HepG2 (cell line): ENCODE measurements around the gene CYP2U1. TPM values are rescaled to one million over a fixed set of nuclear protein-coding genes. Genes with fewer than 3 reads are reported as not detected.

Source experiments
- ATAC-seq: fragments of 200-7000 bp; cut with Tn5 transposase; 3 replicates; pipeline ENCODE4 v1.9.1; 2020; ENCODE audit warnings: mild to moderate bottlenecking, moderate library complexity
- BruUV-seq: library from RNA; stranded (reverse); fragments of 400-500 nt; replicated peaks from 2 replicates; lab custom pipeline; 2021; lab: Mats Ljungman, UMichigan
- CTCF ChIA-PET: fragments of 300-600 bp; formaldehyde crosslinking; extraction: SDS; loops from one replicate; lab custom pipeline; 2021; ENCODE audit warnings: low total read pairs, inconsistent platforms, low intra/inter-chr PET ratio; lab: Yijun Ruan, JAX
- POLR2A ChIA-PET: fragments of 350-600 bp; sonication (Branson Sonifier 250); formaldehyde crosslinking; loops from one replicate; lab custom pipeline; 2020; ENCODE audit warnings: antibody characterized with exemption, inconsistent platforms; lab: Yijun Ruan, JAX
- DNase-seq: peaks from one replicate; pipeline ENCODE4 v3.0.0-alpha.2; 2015; ENCODE audit warnings: low spot score
- FAIRE-seq: peaks from 3 replicates; lab custom pipeline; 2011; peaks lifted over from hg19 to GRCh38; lab: Jason Lieb, UNC
- H2AFZ ChIP-seq: one replicate; pipeline ENCODE4 v1.6.1; 2011; ENCODE audit warnings: low read length, inconsistent platforms
- H3K27ac ChIP-seq: fragments of 300-600 bp; 3 replicates; pipeline ENCODE4 v1.8.0; 2011; ENCODE audit warnings: mixed run types, mild to moderate bottlenecking, mixed read lengths, low read length, inconsistent platforms; ENCODE audit not compliant: insufficient read depth; ENCODE audit errors: extremely low read length
- H3K27me3 ChIP-seq, 2 experiments: fragments of 200-600 bp in 1 of 2; 2 replicates in 1 of 2; 3 replicates in 1 of 2; pipeline versions ENCODE4 v1.6.0 to v1.8.0; 2011; ENCODE audit warnings: low read length in 2 of 2, mild to moderate bottlenecking in 2 of 2, moderate library complexity in 2 of 2, inconsistent platforms in 1 of 2; ENCODE audit not compliant: insufficient read depth in 2 of 2, control insufficient read depth in 1 of 2
- H3K36me3 ChIP-seq, 2 experiments: fragments of 200-600 bp in 1 of 2; replicated peaks in 1 of 2; 2 replicates in 1 of 2; 3 replicates in 1 of 2; pipeline versions ENCODE4 v1.5.1 to v1.8.0; 2011; ENCODE audit warnings: low read length in 2 of 2, inconsistent platforms in 1 of 2; ENCODE audit not compliant: insufficient read depth in 2 of 2, control insufficient read depth in 1 of 2
- H3K4me1 ChIP-seq: 2 replicates; pipeline ENCODE4 v1.5.1; 2012; ENCODE audit warnings: low read length, inconsistent platforms; ENCODE audit not compliant: insufficient read depth
- H3K4me2 ChIP-seq: 2 replicates; pipeline ENCODE4 v1.6.0; 2011; ENCODE audit warnings: low read depth, low read length, inconsistent platforms
- H3K4me3 ChIP-seq, 3 experiments: fragments of 200-600 bp in 1 of 3; sonication (generic), shearing (Covaris generic) in 1 of 3; replicated peaks in 1 of 3; 2 replicates each; pipeline ENCODE4 v1.5.1; 2011 to 2016; ENCODE audit warnings: low read length in 3 of 3, inconsistent platforms in 2 of 3, low read depth in 2 of 3, mild to moderate bottlenecking in 2 of 3, control low read depth in 1 of 3, mixed read lengths in 1 of 3; ENCODE audit not compliant: insufficient read depth in 1 of 3
- H3K79me2 ChIP-seq: one replicate; pipeline ENCODE4 v1.6.1; 2011; ENCODE audit warnings: low read length, inconsistent platforms; ENCODE audit not compliant: insufficient read depth
- H3K9ac ChIP-seq: 2 replicates; pipeline ENCODE4 v1.6.0; 2011; ENCODE audit warnings: mild to moderate bottlenecking, low read depth, low read length, inconsistent platforms; ENCODE audit not compliant: insufficient read depth
- H3K9me3 ChIP-seq: 2 replicates; pipeline ENCODE4 v1.5.1; 2012; ENCODE audit warnings: mild to moderate bottlenecking, low read length
- H4K20me1 ChIP-seq: 2 replicates; pipeline ENCODE4 v1.6.0; 2011; ENCODE audit warnings: inconsistent platforms, mild to moderate bottlenecking, low read length, moderate library complexity; ENCODE audit not compliant: insufficient read depth
- BHLHE40 ChIP-seq: IDR thresholded peaks from 2 replicates; pipeline ENCODE4 v1.6.1; 2011; ENCODE audit warnings: low read length, improper control_type of control experiment
- FOXK2 ChIP-seq: fragments of 450-650 bp; IDR thresholded peaks from 2 replicates; pipeline ENCODE4 v1.6.1; 2016
- HIVEP1 ChIP-seq: sonication (generic); formaldehyde crosslinking; IDR thresholded peaks from 2 replicates; pipeline ENCODE4 v1.4.0; 2020; ENCODE audit warnings: mild to moderate bottlenecking, missing genetic modification reagents
- KDM6A ChIP-seq: IDR thresholded peaks from 2 replicates; pipeline ENCODE4 v1.6.1; 2016; ENCODE audit warnings: low read depth
- MLLT10 ChIP-seq: sonication (generic); formaldehyde crosslinking; IDR thresholded peaks from 2 replicates; pipeline ENCODE4 v1.4.0; 2020; ENCODE audit warnings: missing genetic modification reagents
- MTF2 ChIP-seq: sonication (generic); formaldehyde crosslinking; IDR thresholded peaks from 2 replicates; pipeline ENCODE4 v1.5.0; 2020; ENCODE audit warnings: missing genetic modification reagents, borderline replicate concordance
- MXI1 ChIP-seq: IDR thresholded peaks from 3 replicates; pipeline ENCODE4 v1.6.1; 2012; ENCODE audit warnings: low read depth, low read length, inconsistent platforms, borderline replicate concordance
- ZFAT ChIP-seq: sonication (generic); formaldehyde crosslinking; conservative IDR thresholded peaks from 2 replicates; pipeline ENCODE4 v1.8.1; 2023; ENCODE audit warnings: missing genetic modification reagents, inconsistent platforms
- ZNF326 ChIP-seq: sonication (generic); formaldehyde crosslinking; IDR thresholded peaks from 2 replicates; pipeline ENCODE4 v1.4.0; 2020; ENCODE audit warnings: missing genetic modification reagents, borderline replicate concordance
- ZNF572 ChIP-seq: sonication (generic); formaldehyde crosslinking; IDR thresholded peaks from 2 replicates; pipeline ENCODE4 v1.5.1; 2020; ENCODE audit warnings: mild to moderate bottlenecking, missing genetic modification reagents
- ZNF616 ChIP-seq: sonication (generic); formaldehyde crosslinking; IDR thresholded peaks from 2 replicates; pipeline ENCODE4 v1.5.0; 2020; ENCODE audit warnings: low read depth, mild to moderate bottlenecking, missing genetic modification reagents
- ZNF703 ChIP-seq: sonication (generic); formaldehyde crosslinking; IDR thresholded peaks from 2 replicates; pipeline ENCODE4 v1.5.1; 2020; ENCODE audit warnings: missing genetic modification reagents, mild to moderate bottlenecking, moderate library complexity, borderline replicate concordance
- WGBS: methylation state at CpG from one replicate; pipeline ENCODE4 v1.1.6; 2017; ENCODE audit warnings: low lambda C conversion rate; 5-methylcytosine and 5-hydroxymethylcytosine counted together
- in situ Hi-C: cut with HindIII; loops from 2 replicates; pipeline ENCODE4 v1.10.0; 2017; ENCODE audit warnings: low pct_unique_long_range_greater_than_20kb; ENCODE audit not compliant: extremely low pct_ligation_motif_present
- intact Hi-C: fragments of 100-400 bp; cut with micrococcal nuclease; formaldehyde crosslinking; loops from one replicate; pipeline ENCODE4 v1.10.0; 2022; ENCODE audit not compliant: unreplicated experiment
- polyA plus RNA-seq, 8 experiments: library from polyadenylated mRNA; depleted of rRNA in 3 of 8; stranded (reverse) in 7 of 8; unstranded in 1 of 8; fragments of >200 nt; fragmentation: Illumina TruSeq in 4 of 8; extraction: Trizol in 4 of 8; gene quantifications; 2 replicates each; pipeline versions ENCODE4 v1.2.1 to v1.2.3, GENCODE V29; 2011 to 2016; ENCODE audit warnings: low read depth in 4 of 8, missing spikeins in 1 of 8, mixed read lengths in 1 of 8; ENCODE audit not compliant: insufficient read depth in 1 of 8
- total RNA-seq, 5 experiments: library from RNA; depleted of rRNA; stranded (reverse); fragments of >200 nt; fragmentation: Illumina TruSeq; extraction: Trizol; gene quantifications; 2 replicates each; pipeline ENCODE4 v1.2.3, GENCODE V29; 2016; ENCODE audit warnings: low read depth in 1 of 5
- TF ChIP-seq, protein P1 (sequence below): sonication (generic); formaldehyde crosslinking; IDR thresholded peaks from 2 replicates; pipeline ENCODE4 v1.5.0; 2020; ENCODE audit warnings: missing genetic modification reagents, mild to moderate bottlenecking, borderline replicate concordance
- TF ChIP-seq, protein P2 (sequence below): IDR thresholded peaks from 2 replicates; pipeline ENCODE4 v1.6.1; 2016; ENCODE audit warnings: mild to moderate bottlenecking
- TF ChIP-seq, protein P3 (sequence below): sonication (generic); formaldehyde crosslinking; IDR thresholded peaks from 2 replicates; pipeline ENCODE4 v1.5.0; 2020; ENCODE audit warnings: missing genetic modification reagents
- TF ChIP-seq, protein P4 (sequence below): sonication (generic); formaldehyde crosslinking; IDR thresholded peaks from 2 replicates; pipeline ENCODE4 v1.4.0; 2020; ENCODE audit warnings: missing genetic modification reagents, borderline replicate concordance
- TF ChIP-seq, protein P5 (sequence below): sonication (generic); formaldehyde crosslinking; conservative IDR thresholded peaks from 2 replicates; pipeline ENCODE4 v1.8.1; 2023; ENCODE audit warnings: missing genetic modification reagents

The CYP2U1 gene
- total and polyA plus RNA-seq, 2 of the 13 experiments (the other 11 are each of a cell fraction or from before 2014, with no cell fraction given) = 1.4 to 3.4 TPM

DNA sequence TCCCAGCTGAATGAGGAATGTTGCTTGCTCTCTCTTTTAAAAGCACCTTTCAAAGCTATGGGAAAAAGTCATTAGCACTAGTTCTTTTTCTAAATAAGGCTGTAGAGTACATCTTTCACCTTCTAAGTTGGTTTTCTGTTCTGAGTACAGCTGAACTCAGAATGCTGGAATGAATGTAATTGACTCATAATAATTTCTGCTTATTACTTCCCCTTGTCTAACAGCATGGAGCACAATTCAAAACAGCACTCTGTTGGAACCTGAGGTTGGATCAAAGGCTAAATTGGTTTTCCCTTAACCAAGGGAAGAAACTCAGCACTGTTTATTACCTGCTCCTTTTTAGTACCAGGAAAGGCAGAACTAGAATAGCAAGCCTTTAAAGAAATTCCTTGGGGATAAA lies 33.5 kb upstream of the CYP2U1 start (continued):
- TF ChIP-seq, protein P1, sequence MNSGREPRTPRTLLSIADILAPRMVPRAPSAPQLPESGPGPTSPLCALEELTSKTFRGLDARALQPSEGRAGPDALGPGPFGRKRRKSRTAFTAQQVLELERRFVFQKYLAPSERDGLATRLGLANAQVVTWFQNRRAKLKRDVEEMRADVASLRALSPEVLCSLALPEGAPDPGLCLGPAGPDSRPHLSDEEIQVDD = no peak
- TF ChIP-seq MLLT10 (no peak), HIVEP1 (CRISPR knock-in tag) (no peak)

DNA sequence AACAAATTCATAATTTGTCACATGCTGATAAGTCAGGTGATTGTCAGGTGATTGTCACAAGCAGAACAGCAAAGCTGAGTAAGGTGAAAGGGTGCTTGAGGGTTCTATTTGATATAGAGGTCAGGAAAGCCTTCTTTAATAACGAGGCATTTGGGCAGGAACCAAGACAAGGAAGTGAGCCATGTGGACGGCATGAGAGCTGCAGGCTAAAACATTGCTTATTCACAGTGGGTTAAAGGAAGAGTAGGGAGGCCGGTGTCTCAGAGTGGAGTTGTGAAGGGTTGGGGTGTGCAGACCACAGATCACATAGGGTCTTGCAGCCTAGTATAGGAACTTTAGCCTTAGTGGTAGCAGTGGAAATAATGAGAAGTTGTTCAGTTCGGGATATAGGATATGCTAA lies 31.3 kb upstream of the CYP2U1 start:
- FAIRE-seq (no peak), ATAC-seq (no peak), DNase-seq (no peak)
- no TSS peak for BruUV-seq
- H3K79me2 ChIP-seq = no peaks in the 10 kb centered on the region
- H3K4me1 ChIP-seq = peaks cover 10% of the 10 kb centered on the region
- no peak overlapping the region for H3K9ac ChIP-seq
- no peaks in the 10 kb centered on the region for H3K27me3 ChIP-seq
- intact Hi-C loops (no loop called here), in situ Hi-C loops (no loop called here)
- 85% methylated on average over 4 of the region's 4 CpGs for WGBS
- H3K4me3 ChIP-seq = no peak overlapping the region
- H4K20me1 ChIP-seq = no peaks in the 10 kb centered on the region
- H3K27ac ChIP-seq = no peak overlapping the region
- no peaks in the 10 kb centered on the region for H3K36me3 ChIP-seq
- ChIA-PET POLR2A (no interaction called here), CTCF (no interaction called here)
- H2AFZ ChIP-seq = no peak overlapping the region
- H3K4me2 ChIP-seq = no peak overlapping the region
- H3K9me3 ChIP-seq = no peaks in the 10 kb centered on the region
- no peak for TF ChIP-seq ZNF703 (CRISPR knock-in tag)
- TF ChIP-seq, protein P2, sequence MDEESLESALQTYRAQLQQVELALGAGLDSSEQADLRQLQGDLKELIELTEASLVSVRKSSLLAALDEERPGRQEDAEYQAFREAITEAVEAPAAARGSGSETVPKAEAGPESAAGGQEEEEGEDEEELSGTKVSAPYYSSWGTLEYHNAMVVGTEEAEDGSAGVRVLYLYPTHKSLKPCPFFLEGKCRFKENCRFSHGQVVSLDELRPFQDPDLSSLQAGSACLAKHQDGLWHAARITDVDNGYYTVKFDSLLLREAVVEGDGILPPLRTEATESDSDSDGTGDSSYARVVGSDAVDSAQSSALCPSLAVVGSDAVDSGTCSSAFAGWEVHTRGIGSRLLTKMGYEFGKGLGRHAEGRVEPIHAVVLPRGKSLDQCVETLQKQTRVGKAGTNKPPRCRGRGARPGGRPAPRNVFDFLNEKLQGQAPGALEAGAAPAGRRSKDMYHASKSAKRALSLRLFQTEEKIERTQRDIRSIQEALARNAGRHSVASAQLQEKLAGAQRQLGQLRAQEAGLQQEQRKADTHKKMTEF (CRISPR knock-in tag) = no peak
- TF ChIP-seq BHLHE40 = no peak
- no peak for TF ChIP-seq ZNF572
- TF ChIP-seq, protein P3, sequence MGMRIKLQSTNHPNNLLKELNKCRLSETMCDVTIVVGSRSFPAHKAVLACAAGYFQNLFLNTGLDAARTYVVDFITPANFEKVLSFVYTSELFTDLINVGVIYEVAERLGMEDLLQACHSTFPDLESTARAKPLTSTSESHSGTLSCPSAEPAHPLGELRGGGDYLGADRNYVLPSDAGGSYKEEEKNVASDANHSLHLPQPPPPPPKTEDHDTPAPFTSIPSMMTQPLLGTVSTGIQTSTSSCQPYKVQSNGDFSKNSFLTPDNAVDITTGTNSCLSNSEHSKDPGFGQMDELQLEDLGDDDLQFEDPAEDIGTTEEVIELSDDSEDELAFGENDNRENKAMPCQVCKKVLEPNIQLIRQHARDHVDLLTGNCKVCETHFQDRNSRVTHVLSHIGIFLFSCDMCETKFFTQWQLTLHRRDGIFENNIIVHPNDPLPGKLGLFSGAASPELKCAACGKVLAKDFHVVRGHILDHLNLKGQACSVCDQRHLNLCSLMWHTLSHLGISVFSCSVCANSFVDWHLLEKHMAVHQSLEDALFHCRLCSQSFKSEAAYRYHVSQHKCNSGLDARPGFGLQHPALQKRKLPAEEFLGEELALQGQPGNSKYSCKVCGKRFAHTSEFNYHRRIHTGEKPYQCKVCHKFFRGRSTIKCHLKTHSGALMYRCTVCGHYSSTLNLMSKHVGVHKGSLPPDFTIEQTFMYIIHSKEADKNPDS (CRISPR knock-in tag) = no peak
- no peak for TF ChIP-seq KDM6A (CRISPR knock-in tag)
- TF ChIP-seq MXI1 = no peak
- TF ChIP-seq ZNF616 (CRISPR knock-in tag) = no peak
- TF ChIP-seq MTF2 (CRISPR knock-in tag) = no peak
- TF ChIP-seq, protein P4, sequence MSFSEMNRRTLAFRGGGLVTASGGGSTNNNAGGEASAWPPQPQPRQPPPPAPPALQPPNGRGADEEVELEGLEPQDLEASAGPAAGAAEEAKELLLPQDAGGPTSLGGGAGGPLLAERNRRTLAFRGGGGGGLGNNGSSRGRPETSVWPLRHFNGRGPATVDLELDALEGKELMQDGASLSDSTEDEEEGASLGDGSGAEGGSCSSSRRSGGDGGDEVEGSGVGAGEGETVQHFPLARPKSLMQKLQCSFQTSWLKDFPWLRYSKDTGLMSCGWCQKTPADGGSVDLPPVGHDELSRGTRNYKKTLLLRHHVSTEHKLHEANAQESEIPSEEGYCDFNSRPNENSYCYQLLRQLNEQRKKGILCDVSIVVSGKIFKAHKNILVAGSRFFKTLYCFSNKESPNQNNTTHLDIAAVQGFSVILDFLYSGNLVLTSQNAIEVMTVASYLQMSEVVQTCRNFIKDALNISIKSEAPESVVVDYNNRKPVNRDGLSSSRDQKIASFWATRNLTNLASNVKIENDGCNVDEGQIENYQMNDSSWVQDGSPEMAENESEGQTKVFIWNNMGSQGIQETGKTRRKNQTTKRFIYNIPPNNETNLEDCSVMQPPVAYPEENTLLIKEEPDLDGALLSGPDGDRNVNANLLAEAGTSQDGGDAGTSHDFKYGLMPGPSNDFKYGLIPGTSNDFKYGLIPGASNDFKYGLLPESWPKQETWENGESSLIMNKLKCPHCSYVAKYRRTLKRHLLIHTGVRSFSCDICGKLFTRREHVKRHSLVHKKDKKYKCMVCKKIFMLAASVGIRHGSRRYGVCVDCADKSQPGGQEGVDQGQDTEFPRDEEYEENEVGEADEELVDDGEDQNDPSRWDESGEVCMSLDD (CRISPR knock-in tag) = no peak
- no peak for TF ChIP-seq ZNF326 (CRISPR knock-in tag)
- TF ChIP-seq FOXK2 = no peak
- TF ChIP-seq, protein P5, sequence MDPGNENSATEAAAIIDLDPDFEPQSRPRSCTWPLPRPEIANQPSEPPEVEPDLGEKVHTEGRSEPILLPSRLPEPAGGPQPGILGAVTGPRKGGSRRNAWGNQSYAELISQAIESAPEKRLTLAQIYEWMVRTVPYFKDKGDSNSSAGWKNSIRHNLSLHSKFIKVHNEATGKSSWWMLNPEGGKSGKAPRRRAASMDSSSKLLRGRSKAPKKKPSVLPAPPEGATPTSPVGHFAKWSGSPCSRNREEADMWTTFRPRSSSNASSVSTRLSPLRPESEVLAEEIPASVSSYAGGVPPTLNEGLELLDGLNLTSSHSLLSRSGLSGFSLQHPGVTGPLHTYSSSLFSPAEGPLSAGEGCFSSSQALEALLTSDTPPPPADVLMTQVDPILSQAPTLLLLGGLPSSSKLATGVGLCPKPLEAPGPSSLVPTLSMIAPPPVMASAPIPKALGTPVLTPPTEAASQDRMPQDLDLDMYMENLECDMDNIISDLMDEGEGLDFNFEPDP (CRISPR knock-in tag) = no peak
- no peak for TF ChIP-seq ZFAT (CRISPR knock-in tag)
